ENCODE results near the gene SHROOM2. TPM values are rescaled to one million over a fixed set of nuclear protein-coding genes. Genes with fewer than 3 reads are reported as not detected.

Gene SHROOM2
- total and polyA plus RNA-seq, 7 donors, result 0.05 to 0.47 (median 0.12) TPM

DNA sequence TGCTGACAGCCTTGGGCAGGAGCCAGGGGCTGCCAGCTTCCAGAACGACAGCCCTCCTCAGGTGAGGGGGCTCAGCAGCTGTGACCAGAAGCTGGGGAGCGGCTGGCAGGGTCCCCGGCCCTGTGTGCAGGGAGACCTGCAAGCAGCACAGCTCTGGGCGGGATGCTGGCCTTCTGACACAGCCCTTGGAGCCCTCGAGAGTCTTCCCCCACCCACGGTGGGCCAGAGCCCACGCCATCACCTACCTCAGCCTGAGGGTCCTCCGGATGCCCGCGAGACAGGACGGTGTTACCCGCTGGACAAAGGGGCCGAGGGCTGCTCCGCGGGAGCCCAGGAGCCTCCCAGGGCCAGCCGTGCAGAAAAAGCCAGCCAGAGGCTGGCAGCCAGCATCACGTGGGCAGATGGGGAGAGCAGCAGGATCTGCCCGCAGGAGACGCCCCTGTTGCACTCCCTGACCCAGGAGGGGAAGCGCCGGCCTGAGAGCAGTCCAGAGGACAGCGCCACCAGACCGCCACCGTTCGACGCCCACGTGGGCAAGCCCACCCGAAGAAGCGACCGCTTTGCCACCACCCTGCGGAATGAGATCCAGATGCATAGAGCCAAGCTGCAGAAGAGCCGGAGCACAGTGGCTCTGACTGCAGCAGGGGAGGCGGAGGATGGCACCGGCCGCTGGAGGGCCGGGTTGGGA is 109.1 kb downstream of the SHROOM2 start:
- Histone ChIP-seq H3K27me3 (ENCODE audit: insufficient read depth in 3 of 3, low read length in 2 of 3) (peaks cover 0 to 3% (median 0%) of the 10 kb centered on the region in 3 donors), H3K4me1 (no peaks in the 10 kb centered on the region), H3K27ac (no peak overlapping the region), H3K4me3 (no peak overlapping the region), H3K36me3 (ENCODE audit: insufficient read depth in 1 of 2, low read depth in 1 of 2) (no peaks in the 10 kb centered on the region), H3K9me3 (no peaks in the 10 kb centered on the region)
- no peak for ATAC-seq
- 91 to 95% (median 94%) methylated on average over 16 to 36 of the region's 36 CpGs for WGBS, 3 donors
- intact Hi-C loops (cut with DNase I), result no loop called here
- DNase-seq, result no peak
- TF ChIP-seq CTCF (IDR thresholded peaks at IDR 0.05), result no peak

- Histone ChIP-seq H3K4me1 (no peaks in the 10 kb centered on the region), H3K27ac (no peak overlapping the region), H3K27me3 (ENCODE audit: insufficient read depth in 3 of 3, low read length in 2 of 3) (no peaks in the 10 kb centered on the region), H3K9me3 (no peaks in the 10 kb centered on the region), H3K36me3 (ENCODE audit: insufficient read depth in 1 of 2, low read depth in 1 of 2) (no peaks in the 10 kb centered on the region), H3K4me3 (no peak overlapping the region)
- ATAC-seq (no peak), DNase-seq (no peak)
- TF ChIP-seq CTCF (IDR thresholded peaks at IDR 0.05), result no peak
- intact Hi-C loops (cut with DNase I), result no loop called here
- 36 to 58% (median 36%) methylated on average over 6 of the region's 6 CpGs for WGBS, 3 donors
Observed at GRCh38 chrX:9897761-9898161, 111.5 kb downstream of the SHROOM2 start.

DNA sequence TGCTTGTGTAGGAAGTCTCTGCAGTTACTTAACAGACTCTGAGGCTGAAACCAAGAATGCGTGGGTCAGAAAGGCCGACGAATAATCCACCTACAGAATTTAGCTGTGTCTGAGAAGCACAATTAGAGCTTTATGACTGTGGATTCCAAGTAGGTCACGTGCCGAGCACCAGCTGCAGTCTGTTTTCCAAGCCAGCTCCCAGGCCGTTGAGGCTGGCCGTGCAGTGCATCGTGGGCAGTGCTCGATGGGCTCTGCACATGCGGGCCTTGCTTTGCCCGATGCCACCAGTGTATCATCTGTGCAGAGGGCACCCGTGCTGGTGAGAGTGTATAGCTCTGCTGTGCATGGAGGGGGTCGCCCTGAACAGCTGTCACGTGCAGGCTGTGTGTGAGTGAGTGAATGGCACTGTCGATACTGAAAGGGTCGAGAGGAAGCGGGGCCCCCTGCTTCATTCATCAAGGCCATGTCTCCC is 113.4 kb downstream of the SHROOM2 start:
- TF ChIP-seq CTCF (IDR thresholded peaks at IDR 0.05), result no peak
- Histone ChIP-seq H3K27ac (no peak overlapping the region), H3K9me3 (no peaks in the 10 kb centered on the region), H3K27me3 (ENCODE audit: insufficient read depth in 3 of 3, low read length in 2 of 3) (no peaks in the 10 kb centered on the region), H3K4me3 (no peak overlapping the region), H3K4me1 (no peaks in the 10 kb centered on the region), H3K36me3 (ENCODE audit: insufficient read depth in 1 of 2, low read depth in 1 of 2) (no peaks in the 10 kb centered on the region)
- WGBS, 3 donors, result 23 to 31% (median 30%) methylated on average over 17 of the region's 17 CpGs
- ATAC-seq, result no peak
- intact Hi-C loops (cut with DNase I), result no loop called here
- DNase-seq, result no peak

DNA sequence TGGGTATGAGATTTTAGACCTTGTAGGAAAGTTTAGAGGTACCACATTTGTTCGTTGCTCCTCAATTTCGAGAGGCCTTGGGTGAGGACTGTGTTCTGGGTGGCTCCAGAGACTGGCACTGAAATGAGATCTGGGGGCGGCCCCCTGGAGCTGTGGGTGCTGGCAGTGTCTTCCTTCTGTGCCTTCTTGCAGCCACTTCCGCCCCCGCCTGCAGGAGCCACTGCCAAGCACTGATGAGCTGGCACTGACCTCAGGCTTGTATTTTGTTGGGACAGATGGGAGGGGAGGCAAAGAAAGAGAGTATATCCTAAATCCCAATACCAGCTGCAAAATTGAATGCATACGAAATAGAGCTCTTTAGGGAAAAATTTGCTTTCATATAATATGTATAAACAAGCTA is 116.4 kb downstream of the SHROOM2 start:
- H3K36me3 ChIP-seq (ENCODE audit: insufficient read depth in 1 of 2, low read depth in 1 of 2), result no peaks in the 10 kb centered on the region
- peaks cover 0 to 1% (median 0%) of the 10 kb centered on the region in 3 donors for H3K27me3 ChIP-seq (ENCODE audit: insufficient read depth in 3 of 3, low read length in 2 of 3)
- H3K27ac ChIP-seq, result no peak overlapping the region
- H3K4me3 ChIP-seq, result no peak overlapping the region
- H3K9me3 ChIP-seq, result no peaks in the 10 kb centered on the region
- no peaks in the 10 kb centered on the region for H3K4me1 ChIP-seq
- TF ChIP-seq CTCF (IDR thresholded peaks at IDR 0.05), result no peak
- DNase-seq, result no peak
- intact Hi-C loops (cut with DNase I), result loop anchor here in 1 of 2 donors (2.0 kb wide), 1 partner anchor 76 kb away; no protein-coding TSS in a partner anchor
- no peak for ATAC-seq
- WGBS, 3 donors, result 45 to 73% (median 59%) methylated on average over 6 of the region's 6 CpGs

All from psoas muscle (tissue), 8 donors.